ENCODE measurements around the gene UTY. TPM values are rescaled to one million over a fixed set of nuclear protein-coding genes. Genes with fewer than 3 reads are reported as not detected.

Gene UTY
- polyA plus RNA-seq, 3 donors, result not detected

GRCh38 chrY:13233901-13234300 is 245.9 kb downstream of the UTY start:
- no peak overlapping the region for H2AFZ ChIP-seq (ENCODE audit: insufficient read depth, low read depth, low read length, poor library complexity, severe bottlenecking)
- 100% methylated on average over 1 of the region's 3 CpGs for WGBS (ENCODE audit: insufficient coverage)
- H3K27ac ChIP-seq (ENCODE audit: low read depth in 1 of 2, low read length in 2 of 2), result no peak overlapping the region
- no peak overlapping the region for H3K9ac ChIP-seq (ENCODE audit: insufficient read depth, low read length, poor library complexity, severe bottlenecking)
- H3K4me3 ChIP-seq (replicated peaks in 1 of 3; ENCODE audit: low read depth in 2 of 3, low read length in 3 of 3), result no peak overlapping the region
- peaks cover 0 to 8% of the 10 kb centered on the region in 2 donors for H3K36me3 ChIP-seq (replicated peaks in 1 of 2; ENCODE audit: control insufficient read depth in 1 of 2, insufficient read depth in 2 of 2, low read length in 2 of 2)
- Mint-ChIP-seq H3K4me1 (no peaks in the 10 kb centered on the region), H3K4me3 (no peak overlapping the region), H3K27ac (no peak overlapping the region), H3K36me3 (peaks cover 0 to 22% of the 10 kb centered on the region in 2 donors), H3K9me3 (peaks cover 0 to 8% (median 0%) of the 10 kb centered on the region in 7 donors), H3K27me3 (ENCODE audit: low read depth in 3 of 3) (peaks cover 0 to 3% (median 0%) of the 10 kb centered on the region in 3 donors)
- no peaks in the 10 kb centered on the region for H3K27me3 ChIP-seq (ENCODE audit: control insufficient read depth in 2 of 2, insufficient read depth in 2 of 2, low read length in 2 of 2)
- no peak for DNase-seq
- H3K79me2 ChIP-seq (ENCODE audit: insufficient read depth, low read length), result no peaks in the 10 kb centered on the region
- H3K9me3 ChIP-seq (replicated peaks in 1 of 2; ENCODE audit: control insufficient read depth in 1 of 2, insufficient read depth in 1 of 2, low read length in 2 of 2), result peaks cover 0 to 7% of the 10 kb centered on the region in 2 donors
- H4K20me1 ChIP-seq (ENCODE audit: insufficient read depth, low read length), result no peaks in the 10 kb centered on the region
- intact Hi-C loops (cut with micrococcal nuclease), result no loop called here
- no peaks in the 10 kb centered on the region for H3K4me1 ChIP-seq (ENCODE audit: control insufficient read depth in 1 of 2, insufficient read depth in 2 of 2, low read length in 2 of 2)
- TF ChIP-seq CTCF (IDR thresholded peaks at IDR 0.05), result no peak
- no peak overlapping the region for H3K4me2 ChIP-seq (replicated peaks; ENCODE audit: extremely low read depth, low read length, poor library complexity, severe bottlenecking)

GRCh38 chrY:13233118-13233517 is 246.7 kb downstream of the UTY start:
- Mint-ChIP-seq H3K4me3 (no peak overlapping the region), H3K27me3 (ENCODE audit: low read depth in 3 of 3) (peaks cover 0 to 1% (median 0%) of the 10 kb centered on the region in 3 donors), H3K27ac (no peak overlapping the region), H3K36me3 (peaks cover 0 to 15% of the 10 kb centered on the region in 2 donors), H3K4me1 (no peaks in the 10 kb centered on the region), H3K9me3 (peaks cover 0 to 8% (median 0%) of the 10 kb centered on the region in 7 donors)
- intact Hi-C loops (cut with micrococcal nuclease), result no loop called here
- H3K27me3 ChIP-seq (ENCODE audit: control insufficient read depth in 2 of 2, insufficient read depth in 2 of 2, low read length in 2 of 2), result no peaks in the 10 kb centered on the region
- WGBS (ENCODE audit: insufficient coverage), result 100% methylated on average over 1 of the region's 1 CpG
- no peak overlapping the region for H3K4me2 ChIP-seq (replicated peaks; ENCODE audit: extremely low read depth, low read length, poor library complexity, severe bottlenecking)
- H3K79me2 ChIP-seq (ENCODE audit: insufficient read depth, low read length), result no peaks in the 10 kb centered on the region
- H3K4me3 ChIP-seq (replicated peaks in 1 of 3; ENCODE audit: low read depth in 2 of 3, low read length in 3 of 3), result no peak overlapping the region
- H4K20me1 ChIP-seq (ENCODE audit: insufficient read depth, low read length), result no peaks in the 10 kb centered on the region
- H2AFZ ChIP-seq (ENCODE audit: insufficient read depth, low read depth, low read length, poor library complexity, severe bottlenecking), result no peak overlapping the region
- no peaks in the 10 kb centered on the region for H3K4me1 ChIP-seq (ENCODE audit: control insufficient read depth in 1 of 2, insufficient read depth in 2 of 2, low read length in 2 of 2)
- no peak for TF ChIP-seq CTCF (IDR thresholded peaks at IDR 0.05)
- peaks cover 0 to 8% of the 10 kb centered on the region in 2 donors for H3K36me3 ChIP-seq (replicated peaks in 1 of 2; ENCODE audit: control insufficient read depth in 1 of 2, insufficient read depth in 2 of 2, low read length in 2 of 2)
- no peak overlapping the region for H3K9ac ChIP-seq (ENCODE audit: insufficient read depth, low read length, poor library complexity, severe bottlenecking)
- H3K27ac ChIP-seq (ENCODE audit: low read depth in 1 of 2, low read length in 2 of 2), result no peak overlapping the region
- DNase-seq, result no peak
- peaks cover 0 to 7% of the 10 kb centered on the region in 2 donors for H3K9me3 ChIP-seq (replicated peaks in 1 of 2; ENCODE audit: control insufficient read depth in 1 of 2, insufficient read depth in 1 of 2, low read length in 2 of 2)

All from CD14-positive monocyte (primary cell).